DOHH2 (cell line): ENCODE data around the gene ITPR1.

Source experiments
- EZH2phosphoT487 ChIP-seq: fragments of 200-600 bp; sonication (generic); IDR thresholded peaks from 2 replicates; pipeline ENCODE4 v1.6.1; 2017; ENCODE audit warnings: borderline replicate concordance, mild to moderate bottlenecking, antibody characterized with exemption, low read length, moderate library complexity, mixed read lengths
- TF ChIP-seq, protein P1 (sequence below): fragments of 200-600 bp; sonication (generic); IDR thresholded peaks from one replicate; pipeline ENCODE4 v1.5.1; 2014; ENCODE audit warnings: antibody characterized with exemption, mild to moderate bottlenecking, low read depth, low read length; ENCODE audit not compliant: poor library complexity, severe bottlenecking

DNA sequence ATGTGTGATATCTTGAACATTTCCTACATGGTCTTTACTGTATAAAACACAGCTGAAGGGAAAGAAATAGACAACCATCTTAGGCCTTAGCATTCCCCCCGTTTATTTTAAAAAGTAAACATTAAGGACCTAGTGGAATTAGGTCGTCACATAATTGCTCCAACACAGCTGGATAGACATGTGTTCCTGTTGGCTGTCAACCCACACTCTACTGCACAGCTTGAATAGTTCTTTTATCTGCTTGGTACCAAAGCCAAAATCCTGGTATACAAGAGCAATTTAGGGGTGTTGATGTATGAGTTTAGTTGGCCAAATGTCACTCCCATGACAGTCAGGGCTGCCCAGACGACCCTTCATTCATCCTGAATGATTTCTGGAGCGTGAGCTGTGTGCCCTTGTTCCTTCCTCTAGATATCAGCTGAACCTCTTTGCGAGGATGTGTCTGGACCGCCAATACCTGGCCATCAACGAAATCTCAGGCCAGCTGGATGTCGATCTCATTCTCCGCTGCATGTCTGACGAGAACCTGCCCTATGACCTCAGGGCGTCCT is 179.7 kb downstream of the ITPR1 start:
- TF ChIP-seq, protein P1, sequence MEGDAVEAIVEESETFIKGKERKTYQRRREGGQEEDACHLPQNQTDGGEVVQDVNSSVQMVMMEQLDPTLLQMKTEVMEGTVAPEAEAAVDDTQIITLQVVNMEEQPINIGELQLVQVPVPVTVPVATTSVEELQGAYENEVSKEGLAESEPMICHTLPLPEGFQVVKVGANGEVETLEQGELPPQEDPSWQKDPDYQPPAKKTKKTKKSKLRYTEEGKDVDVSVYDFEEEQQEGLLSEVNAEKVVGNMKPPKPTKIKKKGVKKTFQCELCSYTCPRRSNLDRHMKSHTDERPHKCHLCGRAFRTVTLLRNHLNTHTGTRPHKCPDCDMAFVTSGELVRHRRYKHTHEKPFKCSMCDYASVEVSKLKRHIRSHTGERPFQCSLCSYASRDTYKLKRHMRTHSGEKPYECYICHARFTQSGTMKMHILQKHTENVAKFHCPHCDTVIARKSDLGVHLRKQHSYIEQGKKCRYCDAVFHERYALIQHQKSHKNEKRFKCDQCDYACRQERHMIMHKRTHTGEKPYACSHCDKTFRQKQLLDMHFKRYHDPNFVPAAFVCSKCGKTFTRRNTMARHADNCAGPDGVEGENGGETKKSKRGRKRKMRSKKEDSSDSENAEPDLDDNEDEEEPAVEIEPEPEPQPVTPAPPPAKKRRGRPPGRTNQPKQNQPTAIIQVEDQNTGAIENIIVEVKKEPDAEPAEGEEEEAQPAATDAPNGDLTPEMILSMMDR: no peak
- TF ChIP-seq EZH2phosphoT487: no peak
